GM12864 (cell line): ENCODE data around the gene TUBG2.

Experiments used
- DNase-seq: peaks from one replicate; pipeline ENCODE4 v3.0.0-alpha.2; 2011; ENCODE audit warnings: low read depth
- H3K4me3 ChIP-seq: 2 replicates; pipeline ENCODE4 v1.5.1; 2011; ENCODE audit warnings: mild to moderate bottlenecking, low read depth, low read length, control low read depth
- CTCF ChIP-seq: IDR thresholded peaks from 2 replicates; pipeline ENCODE4 v1.5.1; 2011; ENCODE audit warnings: low read depth, mild to moderate bottlenecking, moderate library complexity, low read length, control low read depth, inconsistent platforms; ENCODE audit errors: missing control alignments

Gene TUBG2

GRCh38 chr17:42704490-42704836 is 45.4 kb downstream of the TUBG2 start:
- no peak for DNase-seq
- no peak overlapping the region for H3K4me3 ChIP-seq
- TF ChIP-seq CTCF, result no peak

- TF ChIP-seq CTCF, result no peak
- no peak overlapping the region for H3K4me3 ChIP-seq
Observed at GRCh38 chr17:42704837-42705494, 45.9 kb downstream of the TUBG2 start.

GRCh38 chr17:42706732-42707131 is 47.6 kb downstream of the TUBG2 start:
- no peak for TF ChIP-seq CTCF
- DNase-seq, result no peak
- H3K4me3 ChIP-seq, result no peak overlapping the region

More at GRCh38 chr17:42704837-42705494, 45.9 kb downstream of the TUBG2 start:
- peak; percentile 84 for DNase-seq

- DNase-seq, result no peak
- no peak for TF ChIP-seq CTCF
- H3K4me3 ChIP-seq, result no peak overlapping the region
Observed at GRCh38 chr17:42708588-42708987, 49.5 kb downstream of the TUBG2 start.

GRCh38 chr17:42709561-42709960 is 50.5 kb downstream of the TUBG2 start:
- H3K4me3 ChIP-seq, result no peak overlapping the region
- TF ChIP-seq CTCF, result no peak
- no peak for DNase-seq
